AG09309 (cell line): ENCODE data around the gene DTWD2.
"Not testable (repeated sequence)": the region's sequence is repeated elsewhere in the genome, so short reads cannot be mapped to it uniquely, and the experiment has no call there.

Experiments used
- DNase-seq: peaks from one replicate; pipeline ENCODE4 v3.0.0-alpha.2; 2010; ENCODE audit warnings: low read depth
- H3K4me3 ChIP-seq: 2 replicates; pipeline ENCODE4 v1.5.1; 2011; ENCODE audit warnings: mild to moderate bottlenecking, low read depth, low read length, moderate library complexity; ENCODE audit not compliant: control insufficient read depth
- TF ChIP-seq, protein P1 (sequence below): IDR thresholded peaks from 2 replicates; pipeline ENCODE4 v1.5.1; 2011; ENCODE audit warnings: mild to moderate bottlenecking, low read depth, low read length, inconsistent platforms; ENCODE audit not compliant: insufficient read depth, control insufficient read depth; ENCODE audit errors: missing control alignments

DTWD2 gene

DNA sequence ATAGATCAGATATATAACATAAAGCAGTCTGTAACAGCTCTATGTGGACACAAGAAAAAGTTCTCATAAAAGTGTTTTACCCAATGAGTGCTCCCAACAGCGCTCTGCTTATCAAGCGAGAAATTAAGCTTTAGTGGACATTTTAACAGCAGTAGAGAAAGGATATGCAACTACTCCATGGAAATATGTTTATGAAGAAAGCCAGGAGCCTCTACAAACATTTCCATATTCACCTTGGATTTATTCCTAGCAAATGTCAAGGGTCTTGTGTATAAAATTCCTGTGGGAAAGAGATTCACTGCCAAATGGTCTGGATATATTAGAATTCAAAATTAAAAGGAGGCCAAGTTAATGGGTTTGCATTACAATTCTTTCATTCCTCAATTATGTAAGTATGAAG, 66.5 kb downstream of the DTWD2 start:
- no peak overlapping the region for H3K4me3 ChIP-seq
- TF ChIP-seq, protein P1, sequence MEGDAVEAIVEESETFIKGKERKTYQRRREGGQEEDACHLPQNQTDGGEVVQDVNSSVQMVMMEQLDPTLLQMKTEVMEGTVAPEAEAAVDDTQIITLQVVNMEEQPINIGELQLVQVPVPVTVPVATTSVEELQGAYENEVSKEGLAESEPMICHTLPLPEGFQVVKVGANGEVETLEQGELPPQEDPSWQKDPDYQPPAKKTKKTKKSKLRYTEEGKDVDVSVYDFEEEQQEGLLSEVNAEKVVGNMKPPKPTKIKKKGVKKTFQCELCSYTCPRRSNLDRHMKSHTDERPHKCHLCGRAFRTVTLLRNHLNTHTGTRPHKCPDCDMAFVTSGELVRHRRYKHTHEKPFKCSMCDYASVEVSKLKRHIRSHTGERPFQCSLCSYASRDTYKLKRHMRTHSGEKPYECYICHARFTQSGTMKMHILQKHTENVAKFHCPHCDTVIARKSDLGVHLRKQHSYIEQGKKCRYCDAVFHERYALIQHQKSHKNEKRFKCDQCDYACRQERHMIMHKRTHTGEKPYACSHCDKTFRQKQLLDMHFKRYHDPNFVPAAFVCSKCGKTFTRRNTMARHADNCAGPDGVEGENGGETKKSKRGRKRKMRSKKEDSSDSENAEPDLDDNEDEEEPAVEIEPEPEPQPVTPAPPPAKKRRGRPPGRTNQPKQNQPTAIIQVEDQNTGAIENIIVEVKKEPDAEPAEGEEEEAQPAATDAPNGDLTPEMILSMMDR = no peak
- no peak for DNase-seq

- TF ChIP-seq, protein P1 = no peak
- no peak overlapping the region for H3K4me3 ChIP-seq
- no peak for DNase-seq
Measured at GRCh38 chr5:118919016-118919415, 69.3 kb downstream of the DTWD2 start.

DNA sequence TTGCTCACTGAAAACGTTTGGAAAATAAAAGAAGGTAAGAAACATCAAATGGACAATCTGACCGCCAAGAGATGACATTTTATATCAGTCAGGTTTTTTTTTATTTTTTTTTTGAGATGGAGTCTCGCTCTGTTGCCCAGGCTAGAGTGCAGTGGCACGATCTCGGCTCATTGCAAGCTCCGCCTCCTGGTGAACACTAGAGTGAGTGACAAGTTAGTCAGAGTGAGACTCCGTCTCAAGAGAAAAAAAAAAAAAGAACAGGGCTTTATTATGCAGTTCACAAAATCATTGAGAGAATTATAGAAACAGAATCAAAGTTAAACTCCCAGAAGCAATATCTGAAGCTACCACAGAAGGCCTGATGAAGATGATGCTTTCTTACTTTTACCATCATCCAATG, 70.1 kb downstream of the DTWD2 start:
- TF ChIP-seq, protein P1 = no peak
- no peak for DNase-seq
- no peak overlapping the region for H3K4me3 ChIP-seq

DNA sequence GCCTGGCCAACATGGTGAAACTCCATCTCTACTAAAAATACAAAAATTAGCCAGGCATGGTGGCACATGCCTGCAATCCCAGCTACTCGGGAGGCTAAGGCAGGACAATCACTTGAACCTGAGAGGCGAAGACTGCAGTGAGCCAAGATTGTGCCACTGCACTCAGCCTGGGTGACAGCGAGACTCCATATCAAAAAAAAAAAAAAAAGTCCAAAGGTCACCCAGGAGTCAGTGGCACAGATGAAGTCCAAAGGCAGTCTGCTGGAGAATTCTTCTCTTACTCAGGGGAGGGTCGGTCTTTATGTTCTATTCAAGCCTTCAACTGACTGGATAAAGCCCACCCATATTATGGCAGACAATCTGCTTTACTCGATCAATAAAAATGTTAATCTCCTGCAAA, 80.8 kb downstream of the DTWD2 start:
- DNase-seq, H3K4me3 ChIP-seq: not testable (repeated sequence)

DNA sequence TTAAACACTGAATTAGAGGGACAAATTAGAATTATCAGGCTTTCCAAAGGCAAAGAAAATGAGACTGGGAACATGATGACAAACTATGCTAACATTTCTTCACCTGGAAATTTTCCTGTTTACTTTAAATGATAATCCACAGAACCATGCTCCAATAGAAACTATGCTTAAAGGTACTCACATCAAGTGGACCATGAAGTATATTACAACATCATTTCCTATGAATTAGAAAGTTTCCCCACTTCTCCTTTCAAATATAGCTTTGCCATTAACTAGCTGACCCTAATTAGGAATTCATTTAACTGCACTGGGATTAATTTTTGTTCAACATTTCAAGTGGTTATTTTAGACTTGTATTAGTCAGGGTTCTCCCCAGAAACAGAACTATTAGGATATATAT, 81.4 kb downstream of the DTWD2 start:
- no peak for DNase-seq
- TF ChIP-seq, protein P1 = no peak
- H3K4me3 ChIP-seq = no peak overlapping the region

- no peak for DNase-seq
- no peak overlapping the region for H3K4me3 ChIP-seq
- TF ChIP-seq, protein P1 = no peak
Measured at GRCh38 chr5:118905196-118905595, 83.2 kb downstream of the DTWD2 start.

- no peak for DNase-seq
- no peak overlapping the region for H3K4me3 ChIP-seq
- TF ChIP-seq, protein P1 = no peak
Measured at GRCh38 chr5:118902656-118903438, 85.5 kb downstream of the DTWD2 start.
